Measurements from ENCODE around the gene CTAGE1.

Gene CTAGE1

GRCh38 chr18:22441638-22442037, 23.9 kb upstream of the CTAGE1 start:
- in situ Hi-C loops (cut with MboI; ENCODE audit: low sequenced_read_pairs, unreplicated experiment), result no loop called here
- no peak for DNase-seq (ENCODE audit: low spot score)
- TF ChIP-seq, protein P1, sequence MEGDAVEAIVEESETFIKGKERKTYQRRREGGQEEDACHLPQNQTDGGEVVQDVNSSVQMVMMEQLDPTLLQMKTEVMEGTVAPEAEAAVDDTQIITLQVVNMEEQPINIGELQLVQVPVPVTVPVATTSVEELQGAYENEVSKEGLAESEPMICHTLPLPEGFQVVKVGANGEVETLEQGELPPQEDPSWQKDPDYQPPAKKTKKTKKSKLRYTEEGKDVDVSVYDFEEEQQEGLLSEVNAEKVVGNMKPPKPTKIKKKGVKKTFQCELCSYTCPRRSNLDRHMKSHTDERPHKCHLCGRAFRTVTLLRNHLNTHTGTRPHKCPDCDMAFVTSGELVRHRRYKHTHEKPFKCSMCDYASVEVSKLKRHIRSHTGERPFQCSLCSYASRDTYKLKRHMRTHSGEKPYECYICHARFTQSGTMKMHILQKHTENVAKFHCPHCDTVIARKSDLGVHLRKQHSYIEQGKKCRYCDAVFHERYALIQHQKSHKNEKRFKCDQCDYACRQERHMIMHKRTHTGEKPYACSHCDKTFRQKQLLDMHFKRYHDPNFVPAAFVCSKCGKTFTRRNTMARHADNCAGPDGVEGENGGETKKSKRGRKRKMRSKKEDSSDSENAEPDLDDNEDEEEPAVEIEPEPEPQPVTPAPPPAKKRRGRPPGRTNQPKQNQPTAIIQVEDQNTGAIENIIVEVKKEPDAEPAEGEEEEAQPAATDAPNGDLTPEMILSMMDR (IDR thresholded peaks at IDR 0.05; ENCODE audit: borderline replicate concordance, control extremely low read depth, extremely low read depth, insufficient read depth, missing control alignments), result no peak

DNA sequence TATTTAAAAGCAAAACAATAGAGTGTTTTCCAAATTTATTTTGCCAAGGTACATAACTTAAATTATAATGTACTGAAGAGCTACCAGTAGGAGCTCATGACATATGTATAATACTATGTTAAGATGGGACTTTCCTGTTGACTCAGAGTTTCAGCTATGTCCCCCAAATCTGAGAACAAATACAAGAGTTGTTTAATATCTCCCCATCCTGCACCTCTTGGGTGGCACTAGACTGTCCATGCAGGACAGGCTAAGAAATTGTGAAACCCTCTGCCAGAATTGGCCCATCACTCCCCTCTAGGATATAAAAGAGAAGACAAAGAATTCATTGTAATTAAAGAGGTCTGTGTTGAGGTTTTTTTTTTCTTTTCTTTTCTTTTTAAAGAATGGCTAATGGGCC, 21.7 kb upstream of the CTAGE1 start:
- in situ Hi-C loops (cut with MboI; ENCODE audit: low sequenced_read_pairs, unreplicated experiment), result no loop called here
- TF ChIP-seq, protein P1 (IDR thresholded peaks at IDR 0.05; ENCODE audit: borderline replicate concordance, control extremely low read depth, extremely low read depth, insufficient read depth, missing control alignments), result no peak
- peak; percentile 21 for DNase-seq (ENCODE audit: low spot score)

GRCh38 chr18:22436136-22436535, 18.4 kb upstream of the CTAGE1 start:
- in situ Hi-C loops (cut with MboI; ENCODE audit: low sequenced_read_pairs, unreplicated experiment), result no loop called here
- TF ChIP-seq, protein P1 (IDR thresholded peaks at IDR 0.05; ENCODE audit: borderline replicate concordance, control extremely low read depth, extremely low read depth, insufficient read depth, missing control alignments), result no peak
- no peak for DNase-seq (ENCODE audit: low spot score)

DNA sequence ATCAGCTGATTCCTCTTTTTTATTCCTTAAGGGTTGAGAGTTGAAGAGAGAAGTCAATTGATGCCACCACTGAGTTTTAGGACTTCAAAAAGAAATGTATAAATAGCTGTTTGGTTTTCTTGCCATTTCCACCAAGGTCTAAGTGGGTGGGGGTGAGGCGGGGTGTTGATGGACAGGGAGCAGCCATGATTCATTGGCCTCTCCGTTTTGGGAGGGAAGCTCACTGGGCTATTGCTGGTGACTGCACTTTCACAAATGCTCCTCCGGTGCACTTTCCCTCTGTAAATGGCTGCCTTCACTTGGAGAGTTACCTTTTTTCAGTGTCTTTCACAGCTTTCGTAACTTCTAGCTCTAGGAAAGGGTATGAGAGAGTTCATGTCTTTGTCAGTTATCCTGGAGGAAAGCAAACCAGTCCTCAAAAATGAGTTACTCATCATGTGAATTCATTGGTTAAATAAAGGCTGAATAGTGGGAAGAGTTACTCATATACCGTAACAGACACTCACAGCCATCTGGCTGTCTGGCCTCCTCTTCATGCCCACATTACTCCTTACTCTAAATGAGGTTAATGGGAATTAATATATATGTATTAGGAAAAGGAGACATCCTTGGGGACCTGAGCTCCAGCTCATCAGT, 17.4 kb upstream of the CTAGE1 start:
- DNase-seq (ENCODE audit: low spot score), result no peak
- in situ Hi-C loops (cut with MboI; ENCODE audit: low sequenced_read_pairs, unreplicated experiment), result no loop called here
- TF ChIP-seq, protein P1 (IDR thresholded peaks at IDR 0.05; ENCODE audit: borderline replicate concordance, control extremely low read depth, extremely low read depth, insufficient read depth, missing control alignments), result no peak

DNA sequence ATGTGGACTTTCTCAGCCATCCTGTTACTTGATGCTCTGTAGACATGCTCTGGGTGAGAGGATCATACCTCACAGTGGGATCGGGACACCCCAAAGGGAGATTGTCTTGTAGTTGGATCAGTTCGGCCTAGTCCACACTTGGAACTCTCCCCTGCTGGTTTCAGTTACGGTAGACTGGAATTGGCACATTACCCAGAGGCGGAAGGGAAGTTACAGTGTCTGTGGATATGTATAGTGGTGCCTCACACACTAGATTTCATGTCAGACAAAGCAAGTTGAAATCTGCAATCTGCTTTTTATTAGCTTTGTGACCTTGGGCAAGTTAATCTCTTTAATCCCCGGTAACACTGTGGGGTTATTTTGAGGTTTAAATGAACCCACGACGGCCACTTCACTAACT, 16.2 kb upstream of the CTAGE1 start:
- TF ChIP-seq, protein P1 (IDR thresholded peaks at IDR 0.05; ENCODE audit: borderline replicate concordance, control extremely low read depth, extremely low read depth, insufficient read depth, missing control alignments), result no peak
- DNase-seq (ENCODE audit: low spot score), result no peak
- in situ Hi-C loops (cut with MboI; ENCODE audit: low sequenced_read_pairs, unreplicated experiment), result no loop called here

GRCh38 chr18:22432657-22433137, 15.0 kb upstream of the CTAGE1 start:
- in situ Hi-C loops (cut with MboI; ENCODE audit: low sequenced_read_pairs, unreplicated experiment), result no loop called here
- DNase-seq (ENCODE audit: low spot score), result no peak
- TF ChIP-seq, protein P1 (IDR thresholded peaks at IDR 0.05; ENCODE audit: borderline replicate concordance, control extremely low read depth, extremely low read depth, insufficient read depth, missing control alignments), result no peak
